DMS 273 (cell line): ENCODE results near the gene FUT7.
"Not testable (repeated sequence)": the region's sequence is repeated elsewhere in the genome, so short reads cannot be mapped to it uniquely, and the experiment has no call there.

Experiments used
- DNase-seq: peaks from one replicate; lab custom pipeline; 2025; ENCODE audit not compliant: unreplicated experiment; lab: John Stamatoyannopoulos, UW

FUT7 gene

GRCh38 chr9:137034039-137034708, 2.3 kb upstream of the FUT7 start:
- DNase-seq = peak; percentile 57

GRCh38 chr9:137033481-137033880, 1.6 kb upstream of the FUT7 start:
- not testable (repeated sequence) for DNase-seq

GRCh38 chr9:137032858-137033257, 970 bp upstream of the FUT7 start:
- DNase-seq = no peak

GRCh38 chr9:137030538-137031527, 1.1 kb downstream of the FUT7 start:
- DNase-seq = no peak

GRCh38 chr9:137030006-137030405, 1.9 kb downstream of the FUT7 start:
- no peak for DNase-seq

- peak; percentile 75 for DNase-seq
Observed at GRCh38 chr9:137029058-137029936, 2.6 kb downstream of the FUT7 start.

GRCh38 chr9:137028263-137029057, 3.4 kb downstream of the FUT7 start:
- DNase-seq = peak; percentile 84

GRCh38 chr9:137027369-137028262, 4.3 kb downstream of the FUT7 start, which contains the start of gene ABCA2:
Gene ABCA2 (minus strand): TSS chr9:137028237. CDS start chr9:137028140, 97 bp downstream.
- peak; percentile 64 for DNase-seq

GRCh38 chr9:137026828-137027227, 5.1 kb downstream of the FUT7 start:
- peak; percentile 40 for DNase-seq

- DNase-seq = no peak
Observed at GRCh38 chr9:137026384-137026783, 5.5 kb downstream of the FUT7 start.

GRCh38 chr9:137025517-137025966, 6.3 kb downstream of the FUT7 start:
- peak; percentile 94 for DNase-seq

- DNase-seq = peak; percentile 38
Observed at GRCh38 chr9:137023583-137023991, 8.3 kb downstream of the FUT7 start.

GRCh38 chr9:137023157-137023556, 8.7 kb downstream of the FUT7 start:
- DNase-seq = no peak

GRCh38 chr9:137022662-137023008, 9.3 kb downstream of the FUT7 start:
- DNase-seq = no peak

- peak; percentile 63 for DNase-seq
Observed at GRCh38 chr9:137021979-137022661, 9.8 kb downstream of the FUT7 start.

GRCh38 chr9:137021568-137021978, 10.3 kb downstream of the FUT7 start:
- DNase-seq = no peak

- DNase-seq = no peak
Observed at GRCh38 chr9:137020771-137021567, 10.9 kb downstream of the FUT7 start.
